ENCODE results near the gene PTPRA.

The PTPRA gene

GRCh38 chr20:2839732-2840137 is 33.5 kb upstream of the PTPRA start:
- no peak for DNase-seq (ENCODE audit: low read depth, low spot score)
- no peak for TF ChIP-seq CTCF (IDR thresholded peaks at IDR 0.05; ENCODE audit: low read depth, low read length)
- H3K4me3 ChIP-seq (ENCODE audit: low read depth, low read length), result no peak overlapping the region
- in situ Hi-C loops (cut with HindIII; ENCODE audit: low sequenced_read_pairs), result no loop called here

- peak within 1 kb of the TSS; percentile 75 for H3K4me3 ChIP-seq (ENCODE audit: low read depth, low read length)
- in situ Hi-C loops (cut with HindIII; ENCODE audit: low sequenced_read_pairs), result no loop called here
- DNase-seq (ENCODE audit: low read depth, low spot score), result peak; percentile 86
- TF ChIP-seq CTCF (IDR thresholded peaks at IDR 0.05; ENCODE audit: low read depth, low read length), result no peak
Observed at GRCh38 chr20:2840138-2840966, 32.9 kb upstream of the PTPRA start, which contains the start of the genes PCED1A and VPS16. Gene PCED1A (minus strand): TSS chr20:2840655. CDS start chr20:2839912, 743 bp downstream. Gene VPS16 (plus strand): TSS chr20:2840745. CDS start chr20:2840775, 30 bp downstream.

GRCh38 chr20:2840967-2841531 is 32.2 kb upstream of the PTPRA start:
- peak; percentile 66 for DNase-seq (ENCODE audit: low read depth, low spot score)
- in situ Hi-C loops (cut with HindIII; ENCODE audit: low sequenced_read_pairs), result no loop called here
- H3K4me3 ChIP-seq (ENCODE audit: low read depth, low read length), result peak overlapping the region; percentile 75
- no peak for TF ChIP-seq CTCF (IDR thresholded peaks at IDR 0.05; ENCODE audit: low read depth, low read length)

GRCh38 chr20:2845607-2846006 is 27.7 kb upstream of the PTPRA start:
- no peak for TF ChIP-seq CTCF (IDR thresholded peaks at IDR 0.05; ENCODE audit: low read depth, low read length)
- in situ Hi-C loops (cut with HindIII; ENCODE audit: low sequenced_read_pairs), result no loop called here
- no peak for DNase-seq (ENCODE audit: low read depth, low spot score)
- no peak overlapping the region for H3K4me3 ChIP-seq (ENCODE audit: low read depth, low read length)

- no peak overlapping the region for H3K4me3 ChIP-seq (ENCODE audit: low read depth, low read length)
- in situ Hi-C loops (cut with HindIII; ENCODE audit: low sequenced_read_pairs), result no loop called here
- no peak for TF ChIP-seq CTCF (IDR thresholded peaks at IDR 0.05; ENCODE audit: low read depth, low read length)
- no peak for DNase-seq (ENCODE audit: low read depth, low spot score)
Observed at GRCh38 chr20:2846698-2847097, 26.6 kb upstream of the PTPRA start.

- DNase-seq (ENCODE audit: low read depth, low spot score), result no peak
- no peak overlapping the region for H3K4me3 ChIP-seq (ENCODE audit: low read depth, low read length)
- in situ Hi-C loops (cut with HindIII; ENCODE audit: low sequenced_read_pairs), result no loop called here
- TF ChIP-seq CTCF (IDR thresholded peaks at IDR 0.05; ENCODE audit: low read depth, low read length), result no peak
Observed at GRCh38 chr20:2847802-2848201, 25.5 kb upstream of the PTPRA start.

All from astrocyte of the spinal cord (primary cell).